AG04449 (cell line): ENCODE measurements around the gene AHNAK.
"Not testable (repeated sequence)": the region's sequence is repeated elsewhere in the genome, so short reads cannot be mapped to it uniquely, and the experiment has no call there.

ENCODE experiments used
- CTCF ChIA-PET: fragments of 350-600 bp; formaldehyde crosslinking; extraction: SDS; loops from one replicate; lab custom pipeline; 2021; ENCODE audit warnings: antibody characterized with exemption; lab: Yijun Ruan, JAX
- POLR2A ChIA-PET: fragments of 400-600, 350-600 bp; formaldehyde crosslinking; extraction: SDS; loops from one replicate; lab custom pipeline; 2020; ENCODE audit warnings: antibody characterized with exemption, inconsistent platforms; lab: Yijun Ruan, JAX
- DNase-seq: peaks from one replicate; pipeline ENCODE4 v3.0.0-alpha.2; 2010; ENCODE audit warnings: low read depth, low spot score
- H3K4me3 ChIP-seq: 2 replicates; pipeline ENCODE4 v1.5.1; 2011; ENCODE audit warnings: low read depth, mild to moderate bottlenecking, control low read depth, low read length
- CTCF ChIP-seq: IDR thresholded peaks from one replicate; pipeline ENCODE4 v1.5.1; 2011; ENCODE audit warnings: mild to moderate bottlenecking, moderate library complexity, low read length, control low read depth, inconsistent platforms; ENCODE audit not compliant: insufficient read depth; ENCODE audit errors: missing control alignments

AHNAK gene

DNA sequence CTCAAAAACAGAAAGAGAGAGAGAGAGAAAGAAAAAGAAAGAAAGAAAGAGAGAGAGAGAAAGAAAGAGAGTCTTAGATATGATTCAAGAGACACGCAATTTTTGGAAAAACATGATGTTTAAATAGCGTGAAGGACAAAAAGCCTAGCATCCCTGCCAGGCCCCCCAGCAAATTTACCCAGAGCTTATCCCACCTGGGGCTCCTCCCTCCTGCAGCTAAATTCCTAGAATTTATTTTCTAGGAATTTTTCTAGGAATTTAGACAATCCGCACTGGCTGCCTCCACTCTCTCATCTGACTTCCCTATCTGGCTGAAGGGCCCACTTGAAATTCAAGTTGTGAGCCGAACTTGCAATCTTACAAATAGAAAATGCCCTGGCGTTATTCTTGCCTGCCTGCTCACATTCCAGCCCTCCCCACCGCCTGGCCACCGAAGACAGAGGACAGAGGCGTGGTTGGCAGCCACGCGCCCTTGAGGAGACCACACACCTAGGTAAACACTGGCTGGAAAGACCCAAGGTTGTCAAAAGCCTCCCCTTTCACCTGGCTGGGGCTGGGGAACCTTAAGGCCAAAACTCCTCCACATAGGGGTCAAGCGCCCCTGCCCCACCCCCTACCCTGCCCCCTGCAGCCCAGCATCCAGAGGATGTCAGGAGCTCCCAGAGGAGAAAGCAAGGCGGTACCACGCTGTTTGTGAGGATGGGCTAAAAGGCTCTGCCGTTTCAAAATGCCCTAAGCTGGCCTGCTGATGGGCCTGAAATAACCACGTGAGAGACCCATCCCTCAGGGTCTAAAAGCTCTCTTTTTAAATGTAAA is 42.2 kb downstream of the AHNAK start:
- H3K4me3 ChIP-seq = no peak overlapping the region
- no peak for TF ChIP-seq CTCF
- no peak for DNase-seq
- POLR2A ChIA-PET = no interaction called here
- CTCF ChIA-PET = interaction anchor here (1.1 to 5.5 kb wide), 2 partner anchors 79 kb away, joined by 5 to 30 read pairs; no protein-coding TSS in a partner anchor

- ChIA-PET CTCF (interaction anchor here (1.5 kb wide), 1 partner anchor 107 kb away, joined by 5 read pairs; no protein-coding TSS in a partner anchor), POLR2A (interaction anchor here (0.6 kb wide), 1 partner anchor 51 kb away, joined by 3 read pairs; no protein-coding TSS in a partner anchor)
- no peak overlapping the region for H3K4me3 ChIP-seq
- no peak for TF ChIP-seq CTCF
- DNase-seq = no peak
Observed at GRCh38 chr11:62502030-62502730, 44.4 kb downstream of the AHNAK start.

DNA sequence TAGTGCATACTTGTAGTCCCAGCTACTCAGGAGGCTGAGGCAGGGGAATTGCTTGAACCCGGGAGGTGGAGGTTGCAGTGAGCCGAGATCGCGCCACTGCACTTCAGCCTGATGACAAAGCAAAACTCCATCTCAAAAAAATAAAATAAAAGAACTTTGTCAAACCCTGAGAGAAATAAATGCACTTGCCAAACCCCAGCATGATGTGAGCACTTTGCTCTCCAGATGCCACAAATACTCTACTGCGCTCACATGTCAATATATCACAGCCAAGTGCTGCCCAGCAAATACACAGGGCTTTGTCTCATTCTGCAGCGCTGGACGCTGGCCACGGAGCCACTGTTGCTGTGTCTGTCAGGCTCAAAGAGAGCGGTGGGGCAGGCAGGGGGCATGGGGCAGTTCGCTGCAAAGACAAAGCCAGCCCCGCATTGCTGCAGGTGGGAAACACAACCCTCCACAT is 45.1 kb downstream of the AHNAK start:
- CTCF ChIA-PET = interaction anchor here (1.5 kb wide), 1 partner anchor 106 kb away, joined by 5 read pairs; no protein-coding TSS in a partner anchor
- DNase-seq = no peak
- H3K4me3 ChIP-seq = no peak overlapping the region

DNA sequence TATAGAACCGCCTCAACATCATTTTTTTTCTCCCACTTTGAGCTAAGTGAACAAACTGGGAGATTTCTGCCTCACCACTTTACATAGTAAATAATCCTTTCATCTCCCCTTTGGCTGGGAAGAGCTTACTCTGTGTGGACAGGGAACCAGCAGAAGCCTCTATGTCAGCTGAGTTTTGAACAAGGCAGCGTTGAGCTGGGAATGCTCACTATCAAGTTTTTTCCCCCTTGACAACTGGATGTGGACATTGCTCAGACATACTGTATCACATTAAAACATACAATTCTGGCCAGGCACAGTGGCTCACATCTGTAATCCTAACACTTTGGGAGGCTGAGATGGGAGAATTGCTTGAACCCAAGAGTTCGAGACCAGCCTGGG is 46.0 kb downstream of the AHNAK start:
- H3K4me3 ChIP-seq = no peak overlapping the region
- TF ChIP-seq CTCF = no peak
- DNase-seq = no peak
- ChIA-PET POLR2A (no interaction called here), CTCF (interaction anchor here (0.6 to 2.2 kb wide), 4 partner anchors 13 to 105 kb away, joined by 4 to 10 read pairs (median 6); no protein-coding TSS in a partner anchor)

More for the DNA sequence above, 45.1 kb downstream of the AHNAK start:
- POLR2A ChIA-PET = no interaction called here
- TF ChIP-seq CTCF = no peak

- POLR2A ChIA-PET = interaction anchor here (0.6 kb wide), 1 partner anchor 11 kb away, joined by 4 read pairs; no protein-coding TSS in a partner anchor
- no peak overlapping the region for H3K4me3 ChIP-seq
- no peak for DNase-seq
- no peak for TF ChIP-seq CTCF
- CTCF ChIA-PET = interaction anchor here (0.6 to 3.1 kb wide), 9 partner anchors 8 to 105 kb away, joined by 3 to 16 read pairs (median 5); partner anchors contain the start of gene AHNAK
Observed at GRCh38 chr11:62499944-62500649, 46.5 kb downstream of the AHNAK start.

GRCh38 chr11:62499311-62499943 is 47.2 kb downstream of the AHNAK start:
- not testable (repeated sequence) for H3K4me3 ChIP-seq, DNase-seq
- ChIA-PET POLR2A (interaction anchor here (0.6 kb wide), 1 partner anchor 12 kb away, joined by 4 read pairs; no protein-coding TSS in a partner anchor), CTCF (interaction anchor here (0.7 to 3.1 kb wide), 6 partner anchors 9 to 104 kb away, joined by 3 to 16 read pairs (median 5); partner anchors contain the start of gene AHNAK)
